Left lung (tissue), 10 donors: ENCODE results near the gene OSBPL5. TPM values are rescaled to one million over a fixed set of nuclear protein-coding genes. Genes with fewer than 3 reads are reported as not detected.
A peak's percentile ranks its signal among the peaks of the same experiment; 100 is the strongest.

Source experiments
- ATAC-seq: fragments of 200-7000 bp; cut with Tn5 transposase; one replicate; pipeline ENCODE4 v1.9.1; 2020; ENCODE audit warnings: moderate library complexity
- DNase-seq, 4 donors: peaks; one replicate each; pipeline ENCODE4 v3.0.0-alpha.2; 2013 to 2020
- H3K27ac ChIP-seq, 2 donors: fragments of 200-600 bp; sonication (generic) in 1 of 2; one replicate each; pipeline versions ENCODE4 v1.5.0 to v1.8.0; 2020 to 2021
- H3K27me3 ChIP-seq, 2 donors: fragments of 200-600 bp; sonication (generic) in 1 of 2; one replicate each; pipeline versions ENCODE4 v1.5.0 to v1.8.0; 2020 to 2021
- H3K36me3 ChIP-seq, 2 donors: fragments of 200-600 bp; sonication (generic) in 1 of 2; one replicate each; pipeline versions ENCODE4 v1.5.0 to v1.8.0; 2020 to 2021
- H3K4me1 ChIP-seq, 2 donors: fragments of 200-600 bp; one replicate each; pipeline ENCODE4 v1.8.0; 2021
- H3K4me3 ChIP-seq, 2 donors: fragments of 200-600 bp; sonication (generic) in 1 of 2; one replicate each; pipeline versions ENCODE4 v1.5.0 to v1.8.0; 2020 to 2021; ENCODE audit warnings: mild to moderate bottlenecking in 1 of 2
- H3K9me3 ChIP-seq, 2 donors: fragments of 200-600 bp; sonication (generic) in 1 of 2; one replicate each; pipeline versions ENCODE4 v1.5.0 to v1.8.0; 2020 to 2021
- CTCF ChIP-seq, 2 donors: fragments of 200-600 bp; sonication (generic) in 1 of 2; IDR thresholded peaks; one replicate each; pipeline versions ENCODE4 v1.5.0 to v1.8.0; 2021; ENCODE audit warnings: antibody characterized with exemption in 2 of 2
- intact Hi-C, 2 donors: fragments of 100-400 bp; cut with DNase I; formaldehyde crosslinking; loops; one replicate each; pipeline versions ENCODE4 v1.11.2 to v1.14.2; 2022
- polyA plus RNA-seq, 6 donors: library from polyadenylated mRNA; unstranded; fragments of 120-200 nt; gene quantifications; one replicate each; pipeline ENCODE4 v1.2.1, GENCODE V29; 2013; ENCODE audit not compliant: insufficient read length in 6 of 6
- total RNA-seq, 2 donors: library from RNA; stranded (reverse); fragmentation: NEBNext Ultra II Directional; extraction: Animal tissue kit (Norgen Biotek cat#: 25700); gene quantifications; one replicate each; pipeline ENCODE4 v1.2.1, GENCODE V29; 2021
- donor health status: DM: no; HTN: yes; CAD: no.
- donor health status: DM: no; HTN: no; CAD: no.

OSBPL5 gene
- total and polyA plus RNA-seq, 8 donors = 19.5 to 39.6 (median 30.4) TPM

- Histone ChIP-seq H3K4me1 (no peaks in the 10 kb centered on the region), H3K27me3 (peaks cover 0 to 11% of the 10 kb centered on the region in 2 donors), H3K36me3 (no peaks in the 10 kb centered on the region), H3K4me3 (no peak overlapping the region), H3K9me3 (no peaks in the 10 kb centered on the region), H3K27ac (no peak overlapping the region)
- TF ChIP-seq CTCF (IDR thresholded peaks at IDR 0.05) = no peak
- no peak for DNase-seq
- no peak for ATAC-seq
- intact Hi-C loops = no loop called here
These were observed 84.3 kb downstream of the OSBPL5 start for GRCh38 chr11:3080733-3081385.

GRCh38 chr11:3080104-3080503 is 85.0 kb downstream of the OSBPL5 start:
- H3K27me3 ChIP-seq = peaks cover 0 to 11% of the 10 kb centered on the region in 2 donors

GRCh38 chr11:3077846-3078440 is 87.2 kb downstream of the OSBPL5 start:
- no peak for TF ChIP-seq CTCF (IDR thresholded peaks at IDR 0.05)
- H3K4me1 ChIP-seq = no peaks in the 10 kb centered on the region
- no peaks in the 10 kb centered on the region for H3K9me3 ChIP-seq
- intact Hi-C loops = no loop called here
- H3K36me3 ChIP-seq = no peaks in the 10 kb centered on the region
- no peak overlapping the region for H3K27ac ChIP-seq
- peaks cover 0 to 6% of the 10 kb centered on the region in 2 donors for H3K27me3 ChIP-seq
- DNase-seq (no peak), ATAC-seq (no peak)
- H3K4me3 ChIP-seq = no peak overlapping the region

More at GRCh38 chr11:3080104-3080503, 85.0 kb downstream of the OSBPL5 start:
- ATAC-seq (no peak), DNase-seq (no peak)
- no peaks in the 10 kb centered on the region for H3K4me1 ChIP-seq
- intact Hi-C loops = no loop called here
- H3K9me3 ChIP-seq = no peaks in the 10 kb centered on the region
- no peak for TF ChIP-seq CTCF (IDR thresholded peaks at IDR 0.05)
- no peak overlapping the region for H3K27ac ChIP-seq
- no peaks in the 10 kb centered on the region for H3K36me3 ChIP-seq
- no peak overlapping the region for H3K4me3 ChIP-seq

GRCh38 chr11:3077189-3077836 is 87.8 kb downstream of the OSBPL5 start:
- intact Hi-C loops = no loop called here
- Histone ChIP-seq H3K9me3 (no peaks in the 10 kb centered on the region), H3K36me3 (no peaks in the 10 kb centered on the region), H3K27ac (no peak overlapping the region), H3K27me3 (peaks cover 0 to 6% of the 10 kb centered on the region in 2 donors), H3K4me3 (no peak overlapping the region), H3K4me1 (no peaks in the 10 kb centered on the region)
- no peak for TF ChIP-seq CTCF (IDR thresholded peaks at IDR 0.05)
- no peak for DNase-seq
- ATAC-seq = no peak

GRCh38 chr11:3074912-3075589 is 90.1 kb downstream of the OSBPL5 start:
- DNase-seq = no peak
- no peak overlapping the region for H3K27ac ChIP-seq
- intact Hi-C loops = no loop called here
- no peaks in the 10 kb centered on the region for H3K27me3 ChIP-seq
- no peaks in the 10 kb centered on the region for H3K9me3 ChIP-seq
- no peak for TF ChIP-seq CTCF (IDR thresholded peaks at IDR 0.05)
- H3K4me1 ChIP-seq = no peaks in the 10 kb centered on the region
- H3K36me3 ChIP-seq = no peaks in the 10 kb centered on the region
- ATAC-seq = peak; percentile 12
- H3K4me3 ChIP-seq = no peak overlapping the region
